GM20000 (cell line): Measurements from ENCODE around the gene MYO3A.

ENCODE experiments used
- DNase-seq: peaks from one replicate; pipeline ENCODE4 v3.0.0; 2012; ENCODE audit warnings: low spot score
- CTCF ChIP-seq: IDR thresholded peaks from 2 replicates; pipeline ENCODE4 v1.5.1; 2012; ENCODE audit warnings: mild to moderate bottlenecking, control low read depth; ENCODE audit errors: extremely low read depth, missing control alignments

The MYO3A gene

GRCh38 chr10:25944771-25945170, 10.7 kb downstream of the MYO3A start:
- TF ChIP-seq CTCF, result no peak

DNA sequence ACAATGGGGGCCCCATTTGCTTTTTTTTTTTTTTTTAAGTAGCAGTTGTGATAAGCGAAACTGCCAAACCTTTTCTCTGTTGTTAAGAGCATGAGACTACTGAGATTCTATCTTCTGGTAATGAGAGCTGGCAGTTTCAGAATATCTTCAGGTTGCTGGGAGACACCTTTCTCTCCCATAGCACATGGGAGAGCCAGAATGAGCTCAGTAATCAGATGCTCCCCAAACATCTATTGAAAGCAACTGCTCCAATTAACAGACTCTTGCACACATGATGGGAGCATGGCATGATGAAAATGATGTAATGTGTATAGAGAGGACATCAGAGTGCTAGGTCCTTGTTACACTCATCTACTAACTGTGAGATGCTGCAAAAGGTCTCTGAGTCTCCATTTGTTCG, 18.8 kb downstream of the MYO3A start:
- no peak for TF ChIP-seq CTCF
- DNase-seq, result no peak

More at GRCh38 chr10:25944771-25945170, 10.7 kb downstream of the MYO3A start:
- no peak for DNase-seq

GRCh38 chr10:25954851-25955250, 20.8 kb downstream of the MYO3A start:
- no peak for TF ChIP-seq CTCF
- DNase-seq, result no peak

DNA sequence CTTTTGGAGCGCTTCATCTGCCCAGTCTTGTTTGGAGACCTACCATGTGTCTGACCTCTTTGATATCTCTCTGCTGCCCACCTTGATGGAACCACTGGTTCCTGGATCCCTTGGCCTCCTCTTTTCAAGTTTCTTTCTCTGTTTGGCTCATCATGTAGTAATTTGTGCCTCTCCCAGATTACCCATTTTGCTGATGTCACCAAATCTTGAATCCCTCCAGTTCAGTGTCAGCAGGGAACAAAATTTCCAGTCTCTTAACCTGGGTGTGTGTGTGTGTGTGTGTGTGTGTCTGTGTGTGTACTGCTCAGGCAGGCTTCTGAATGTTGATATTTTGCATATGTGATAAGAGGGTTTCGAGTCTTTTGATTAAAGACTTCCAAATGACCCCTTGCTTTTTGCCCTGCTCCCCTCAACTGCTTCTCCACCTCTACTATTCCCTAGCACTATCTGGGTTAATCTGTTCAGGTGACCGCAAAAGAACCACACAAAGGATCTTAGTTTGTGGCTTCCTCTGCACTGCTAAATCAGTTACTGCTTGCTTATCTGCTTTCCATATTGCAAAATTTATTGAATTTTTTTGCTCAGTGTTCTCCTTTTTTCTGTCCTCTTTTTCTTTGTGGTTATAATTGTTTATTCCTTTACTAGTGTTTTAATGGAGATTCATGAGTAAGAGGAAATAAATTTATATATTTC, 25.7 kb downstream of the MYO3A start:
- DNase-seq, result no peak
- TF ChIP-seq CTCF, result no peak

- DNase-seq, result no peak
Observed at GRCh38 chr10:25965584-25965983, 31.6 kb downstream of the MYO3A start.

GRCh38 chr10:25966844-25967243, 32.8 kb downstream of the MYO3A start:
- no peak for TF ChIP-seq CTCF
- DNase-seq, result no peak

More at GRCh38 chr10:25965584-25965983, 31.6 kb downstream of the MYO3A start:
- TF ChIP-seq CTCF, result no peak

GRCh38 chr10:25972631-25973030, 38.6 kb downstream of the MYO3A start:
- no peak for TF ChIP-seq CTCF
- no peak for DNase-seq
